H7 (cell line): ENCODE measurements around the gene GAGE12F. TPM values are rescaled to one million over a fixed set of nuclear protein-coding genes. Genes with fewer than 3 reads are reported as not detected.
"Not testable (repeated sequence)": the region's sequence is repeated elsewhere in the genome, so short reads cannot be mapped to it uniquely, and the experiment has no call there.

ENCODE experiments used
- DNase-seq: peaks from one replicate; pipeline ENCODE4 v3.0.0; 2012
- H3K27me3 ChIP-seq: 2 replicates; pipeline ENCODE4 v1.6.0; 2011; ENCODE audit warnings: mild to moderate bottlenecking, low read length; ENCODE audit not compliant: control insufficient read depth, insufficient read depth
- H3K36me3 ChIP-seq: replicated peaks from 2 replicates; pipeline ENCODE4 v1.5.1; 2011; ENCODE audit warnings: low read length; ENCODE audit not compliant: control insufficient read depth, insufficient read depth
- H3K4me3 ChIP-seq: 2 replicates; pipeline ENCODE4 v1.5.1; 2011; ENCODE audit warnings: low read depth, mild to moderate bottlenecking, control low read depth, low read length, moderate library complexity; ENCODE audit not compliant: insufficient read depth
- total RNA-seq: library from RNA; depleted of rRNA; stranded (reverse); fragments of >200 nt; shearing (Covaris generic); gene quantifications from 2 replicates; pipeline ENCODE4 v1.2.3, GENCODE V29; 2014; rRNA removed

GAGE12F gene
- total RNA-seq, result not detected in 2 replicates

GRCh38 chrX:49560542-49560941 is at the start of gene GAGE12F:
Gene GAGE12F (plus strand): TSS chrX:49560842. CDS start chrX:49561997, 1,155 bp downstream.
- not testable (repeated sequence) for H3K27me3 ChIP-seq, H3K4me3 ChIP-seq, H3K36me3 ChIP-seq, DNase-seq

GRCh38 chrX:49531877-49532276 is 28.8 kb upstream of the GAGE12F start, which contains the start of gene GAGE12C:
Gene GAGE12C (plus strand): TSS chrX:49532177. CDS start chrX:49533332, 1,155 bp downstream.
- H3K36me3 ChIP-seq, H3K4me3 ChIP-seq, H3K27me3 ChIP-seq, DNase-seq: not testable (repeated sequence)

- H3K4me3 ChIP-seq, H3K36me3 ChIP-seq, H3K27me3 ChIP-seq, DNase-seq: not testable (repeated sequence)
Observed at GRCh38 chrX:49541433-49541832, 19.2 kb upstream of the GAGE12F start, which contains the start of gene GAGE12D. Gene GAGE12D (plus strand): TSS chrX:49541733. CDS start chrX:49542888, 1,155 bp downstream.

- not testable (repeated sequence) for H3K27me3 ChIP-seq, H3K4me3 ChIP-seq, H3K36me3 ChIP-seq, DNase-seq
Observed at GRCh38 chrX:49550989-49551388, 9.7 kb upstream of the GAGE12F start, which contains the start of gene GAGE12E. Gene GAGE12E (plus strand): TSS chrX:49551289. CDS start chrX:49552444, 1,155 bp downstream.

- H3K27me3 ChIP-seq, DNase-seq, H3K36me3 ChIP-seq, H3K4me3 ChIP-seq: not testable (repeated sequence)
Observed at GRCh38 chrX:49568728-49569127, 8.1 kb downstream of the GAGE12F start.

- DNase-seq, H3K4me3 ChIP-seq: not testable (repeated sequence)
Observed at GRCh38 chrX:49569152-49569551, 8.5 kb downstream of the GAGE12F start.

GRCh38 chrX:49570100-49570499 is 9.5 kb downstream of the GAGE12F start, which contains the start of gene GAGE12G:
Gene GAGE12G (plus strand): TSS chrX:49570400. CDS start chrX:49571555, 1,155 bp downstream.
- DNase-seq, H3K4me3 ChIP-seq, H3K27me3 ChIP-seq, H3K36me3 ChIP-seq: not testable (repeated sequence)

More at GRCh38 chrX:49569152-49569551, 8.5 kb downstream of the GAGE12F start:
- H3K36me3 ChIP-seq, H3K27me3 ChIP-seq: not testable (repeated sequence)

GRCh38 chrX:49579649-49580048 is 19.0 kb downstream of the GAGE12F start, which contains the start of gene GAGE12H:
Gene GAGE12H (plus strand): TSS chrX:49579949. CDS start chrX:49581104, 1,155 bp downstream.
- H3K36me3 ChIP-seq, DNase-seq, H3K27me3 ChIP-seq, H3K4me3 ChIP-seq: not testable (repeated sequence)

- H3K36me3 ChIP-seq, DNase-seq, H3K4me3 ChIP-seq, H3K27me3 ChIP-seq: not testable (repeated sequence)
Observed at GRCh38 chrX:49589196-49589595, 28.6 kb downstream of the GAGE12F start, which contains the start of gene GAGE2A. Gene GAGE2A (plus strand): TSS chrX:49589496. CDS start chrX:49590651, 1,155 bp downstream.

GRCh38 chrX:49589769-49590478 is 29.3 kb downstream of the GAGE12F start:
- H3K36me3 ChIP-seq, DNase-seq, H3K4me3 ChIP-seq, H3K27me3 ChIP-seq: not testable (repeated sequence)

- H3K27me3 ChIP-seq, H3K36me3 ChIP-seq, DNase-seq, H3K4me3 ChIP-seq: not testable (repeated sequence)
Observed at GRCh38 chrX:49590488-49590887, 29.8 kb downstream of the GAGE12F start.

GRCh38 chrX:49598720-49599119 is 38.1 kb downstream of the GAGE12F start, which contains the start of gene GAGE1:
Gene GAGE1 (plus strand): TSS chrX:49599020. CDS start chrX:49600175, 1,155 bp downstream.
- not testable (repeated sequence) for H3K27me3 ChIP-seq, H3K4me3 ChIP-seq, DNase-seq, H3K36me3 ChIP-seq

- H3K36me3 ChIP-seq, result no peaks in the 10 kb centered on the region
- DNase-seq, result no peak
- H3K27me3 ChIP-seq, result no peaks in the 10 kb centered on the region
- no peak overlapping the region for H3K4me3 ChIP-seq
Observed at GRCh38 chrX:49610718-49611310, 50.2 kb downstream of the GAGE12F start.
